GM19438 (cell line): Measurements from ENCODE around the gene DHX57.
"Not testable (repeated sequence)": the region's sequence is repeated elsewhere in the genome, so short reads cannot be mapped to it uniquely, and the experiment has no call there.

ENCODE experiments used
- ATAC-seq: cut with Tn5 transposase; IDR thresholded peaks from one replicate; pipeline ENCODE4 v1.9.1; 2021; ENCODE audit warnings: low read depth; ENCODE audit not compliant: unreplicated experiment

DHX57 gene

DNA sequence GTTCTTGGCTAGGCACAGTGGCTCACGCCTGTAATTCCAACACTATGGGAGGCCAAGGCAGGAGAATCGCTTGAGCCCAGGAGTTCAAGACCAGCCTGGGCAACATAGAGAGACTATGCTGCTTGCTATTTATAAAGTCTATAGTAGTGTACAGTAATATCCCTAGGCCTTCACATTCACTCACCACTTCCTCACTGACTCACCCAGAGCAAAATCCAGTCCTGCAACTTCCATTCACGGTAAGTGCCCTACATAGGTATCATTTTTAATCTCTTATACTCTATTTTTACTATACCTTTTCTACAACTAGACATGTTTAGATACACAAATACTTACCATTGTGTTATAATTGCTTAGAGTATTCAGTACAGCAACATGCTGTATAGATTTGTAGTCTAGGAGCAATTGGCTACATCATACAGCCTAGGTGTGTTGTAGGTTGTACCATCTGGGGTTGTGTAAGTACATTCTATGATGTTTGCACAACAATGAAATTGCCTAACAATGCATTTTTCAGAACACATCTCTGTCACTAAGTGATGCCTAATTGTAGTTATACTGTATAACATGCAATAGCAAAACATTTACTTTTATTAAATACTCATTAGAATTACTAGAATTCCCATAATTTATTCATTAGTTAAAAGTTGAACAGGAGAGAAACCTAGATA is 8.8 kb downstream of the DHX57 start:
- ATAC-seq: no peak

DNA sequence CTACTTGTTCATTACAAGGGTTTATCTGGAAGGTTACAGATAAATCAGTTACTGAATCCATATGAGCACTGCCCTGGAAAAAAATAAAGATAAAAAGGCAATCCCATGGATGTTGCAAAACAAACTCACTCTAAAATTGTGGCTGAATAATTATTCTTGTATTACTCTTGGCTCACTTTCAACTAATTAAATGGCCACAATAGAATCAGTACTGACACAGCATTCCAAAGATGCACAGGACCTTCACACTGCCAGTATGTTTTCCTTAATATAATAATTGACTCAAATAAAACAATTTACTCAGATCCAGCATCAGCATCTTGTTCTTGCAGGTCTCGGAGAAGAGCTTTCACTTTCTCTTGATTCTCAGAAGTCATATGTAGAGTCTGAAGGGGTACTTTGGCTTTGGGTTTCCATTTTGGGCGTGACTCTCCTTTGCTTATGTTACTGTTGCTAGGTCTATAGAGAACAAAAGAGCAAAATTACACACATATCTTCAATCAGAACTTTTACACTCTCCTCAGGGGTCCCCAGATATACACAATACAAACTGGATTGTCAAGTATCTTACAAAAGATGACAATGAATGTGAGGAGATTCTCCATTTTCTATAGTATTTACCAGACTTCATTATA is 12.6 kb downstream of the DHX57 start:
- no peak for ATAC-seq

DNA sequence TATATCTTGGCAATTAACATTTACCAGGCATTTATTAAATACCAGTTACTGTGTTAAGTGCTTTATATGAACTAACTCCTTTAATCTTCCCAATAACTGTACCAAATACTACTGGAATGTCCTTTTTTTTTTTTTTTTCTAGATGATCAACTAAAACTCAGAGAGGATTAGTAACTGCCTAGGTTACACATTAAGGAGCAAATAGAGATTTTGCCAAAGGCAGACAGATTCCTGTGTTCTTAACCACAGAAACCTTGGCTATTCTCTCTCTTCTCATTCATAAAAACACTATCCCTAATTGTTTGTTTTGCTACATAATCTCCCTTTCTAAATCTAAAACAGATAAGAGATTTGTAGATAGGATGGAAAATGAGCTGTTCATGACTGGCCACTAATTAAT is 13.3 kb downstream of the DHX57 start:
- ATAC-seq: no peak

DNA sequence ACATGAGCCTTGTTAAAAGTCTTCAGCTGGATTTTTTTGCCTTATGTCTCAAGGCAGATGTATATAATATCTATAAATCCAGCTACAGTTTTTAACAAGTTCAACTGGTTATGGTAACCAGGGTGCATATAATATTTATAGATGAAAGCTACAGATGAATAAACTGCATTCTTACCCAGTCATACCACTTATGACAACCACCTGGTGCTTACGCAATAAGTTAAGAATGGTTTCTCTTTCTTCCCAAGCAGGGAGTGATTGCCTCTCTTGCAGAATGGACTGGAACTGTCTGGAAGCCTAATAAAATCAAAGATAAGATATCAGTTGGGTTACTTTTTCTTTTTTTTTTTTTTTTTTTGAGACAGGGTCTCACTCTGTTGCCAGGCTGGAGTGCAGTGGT is 19.6 kb downstream of the DHX57 start:
- no peak for ATAC-seq

DNA sequence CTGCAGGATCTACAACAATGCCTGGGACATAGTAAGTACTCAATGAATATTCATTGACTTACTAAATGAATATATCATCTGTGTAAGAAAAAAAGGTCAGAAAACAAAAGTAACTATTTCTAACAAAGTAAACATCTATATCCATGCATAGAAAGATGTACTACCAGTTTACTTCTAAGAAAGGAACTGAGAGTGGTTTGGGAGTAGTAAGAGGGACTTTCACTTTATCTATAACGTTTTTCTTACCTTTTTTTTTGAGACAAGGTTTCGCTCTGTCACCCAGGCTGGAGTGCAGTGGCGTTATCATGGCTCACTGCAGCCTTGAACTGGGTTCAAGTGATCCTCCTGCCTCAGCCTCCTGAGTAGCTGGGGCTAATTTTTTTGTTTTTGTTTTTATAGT is 25.7 kb downstream of the DHX57 start:
- peak; percentile 99 for ATAC-seq

DNA sequence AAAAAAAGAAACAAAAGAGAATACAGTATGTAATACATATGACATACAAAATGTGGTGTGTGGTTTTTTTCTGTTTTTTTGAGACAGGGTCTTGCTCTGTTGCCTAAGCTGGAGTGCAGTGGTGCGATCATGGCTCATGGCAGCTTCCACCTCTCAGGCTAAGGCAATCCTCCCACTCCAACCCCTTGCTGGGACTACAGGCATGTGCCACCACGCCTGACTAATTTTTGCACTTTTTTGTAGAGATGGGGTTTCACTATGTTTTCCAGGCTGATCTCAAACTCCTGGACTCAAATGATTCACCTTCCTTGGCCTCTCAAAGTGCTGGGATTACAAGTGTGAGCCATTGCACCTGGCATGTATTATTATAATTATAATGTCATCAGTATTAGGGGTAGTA is 38.9 kb downstream of the DHX57 start:
- peak; percentile 14 for ATAC-seq

DNA sequence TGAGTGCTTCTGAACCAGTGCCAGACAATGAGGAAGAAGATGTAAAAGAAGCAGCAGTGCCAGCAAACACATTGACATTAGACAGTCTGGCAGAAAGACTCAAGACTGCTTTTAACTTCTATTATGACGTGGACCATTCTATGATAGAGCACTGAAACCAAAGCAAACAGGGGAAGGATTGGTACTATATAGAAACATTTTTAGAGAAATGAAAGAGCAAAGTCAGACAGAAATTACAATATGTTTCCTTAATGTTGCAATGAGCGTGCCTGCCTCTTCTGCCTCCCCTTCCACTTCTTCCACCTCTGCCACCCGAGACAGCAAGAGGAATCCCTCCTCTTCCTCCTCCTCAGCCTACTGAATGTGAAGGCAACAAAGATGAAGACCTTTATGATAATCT is 39.7 kb downstream of the DHX57 start:
- ATAC-seq: peak; percentile 68

DNA sequence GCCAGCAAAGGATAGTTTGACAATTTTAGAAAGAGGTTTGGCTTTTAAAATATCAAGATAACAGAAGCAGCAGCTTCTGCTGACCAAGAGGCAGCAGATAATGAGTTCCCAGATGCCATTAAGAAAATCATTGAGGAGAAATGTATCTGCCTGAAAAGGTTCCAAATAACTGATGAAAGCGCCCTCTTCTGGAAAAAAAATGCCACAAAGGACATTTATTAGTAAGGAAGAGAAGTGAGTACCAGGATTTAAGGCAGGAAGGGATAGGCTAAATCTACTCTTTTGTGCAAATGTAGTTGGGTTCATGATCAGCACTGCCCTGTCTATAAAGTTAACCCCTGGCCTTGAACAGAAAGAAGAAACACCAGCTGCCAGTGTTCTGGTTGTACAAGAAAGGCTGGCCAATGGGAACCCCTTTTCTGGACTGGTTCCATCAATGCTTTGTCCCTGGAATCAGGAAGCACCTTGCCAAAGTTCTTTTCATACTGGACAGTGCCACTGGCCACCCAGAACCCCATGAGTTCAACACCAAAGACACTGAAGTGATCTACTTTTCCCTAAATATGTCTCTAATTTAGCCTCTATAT is 40.6 kb downstream of the DHX57 start:
- ATAC-seq: no peak

DNA sequence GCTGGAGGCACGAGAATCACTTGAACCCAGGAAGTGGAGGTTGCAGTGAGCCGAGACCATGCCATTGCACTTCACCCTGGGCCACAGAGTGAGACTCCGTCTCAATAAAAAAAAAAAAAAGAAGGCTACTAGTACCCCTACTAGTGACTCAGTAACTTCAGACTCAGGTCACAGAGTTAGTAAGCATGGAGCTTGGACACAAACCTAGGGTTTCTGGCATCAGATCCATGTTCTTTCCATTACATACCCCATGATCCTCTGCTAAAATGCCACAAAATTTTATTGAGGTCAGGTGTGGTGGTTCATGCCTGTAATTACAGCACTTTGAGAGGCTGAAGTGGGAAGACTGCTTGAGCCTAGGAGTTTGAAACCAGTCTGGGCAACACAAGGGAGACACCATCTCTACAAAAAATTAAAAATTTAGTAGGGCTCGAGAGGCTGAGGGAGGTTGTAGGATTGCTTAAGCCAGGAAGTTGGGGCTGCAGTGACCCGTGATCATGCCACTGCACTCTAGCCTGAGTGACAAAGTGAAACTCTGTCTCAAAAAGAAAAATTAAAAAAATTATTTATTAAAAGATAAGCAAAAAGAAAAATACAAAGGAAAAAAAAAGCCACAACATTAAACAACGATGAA is 45.1 kb downstream of the DHX57 start:
- no peak for ATAC-seq

DNA sequence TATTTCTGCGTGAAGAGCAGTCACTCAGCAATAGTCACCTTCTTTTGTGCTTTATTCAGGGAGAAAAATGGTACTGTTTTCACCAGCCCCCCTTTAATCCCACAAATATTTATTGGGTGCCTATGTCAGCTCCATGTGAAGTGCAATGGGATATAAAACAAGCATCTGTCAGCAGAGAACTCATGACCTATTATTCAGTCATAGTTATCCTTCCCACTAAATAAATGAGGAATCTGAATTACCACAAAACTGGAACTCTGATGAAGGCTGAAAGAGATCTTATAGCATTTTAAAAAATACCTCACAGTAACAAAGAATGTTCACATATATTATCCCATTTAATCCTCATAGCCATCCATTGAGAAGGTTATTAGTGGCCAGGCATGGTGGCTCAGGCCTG is 45.8 kb downstream of the DHX57 start:
- no peak for ATAC-seq

DNA sequence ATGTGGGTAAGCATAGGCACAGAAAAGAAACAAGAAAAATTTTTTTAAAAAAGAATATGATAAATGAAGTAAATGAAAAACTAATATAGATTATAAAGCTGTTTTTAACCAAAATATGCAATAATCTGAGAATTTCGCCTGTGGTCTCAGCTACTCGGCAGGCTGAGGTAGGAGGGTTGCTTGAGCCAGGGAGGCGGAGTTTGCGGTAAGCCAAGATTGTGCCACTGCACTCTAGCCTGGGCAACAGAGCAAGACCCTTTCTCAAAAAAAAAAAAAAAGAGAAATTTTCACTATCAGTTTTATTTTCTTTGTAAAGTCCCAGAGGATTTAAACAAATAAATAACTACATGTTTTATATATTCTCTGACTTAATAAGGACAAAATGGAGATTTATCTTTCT is 47.3 kb downstream of the DHX57 start:
- no peak for ATAC-seq

DNA sequence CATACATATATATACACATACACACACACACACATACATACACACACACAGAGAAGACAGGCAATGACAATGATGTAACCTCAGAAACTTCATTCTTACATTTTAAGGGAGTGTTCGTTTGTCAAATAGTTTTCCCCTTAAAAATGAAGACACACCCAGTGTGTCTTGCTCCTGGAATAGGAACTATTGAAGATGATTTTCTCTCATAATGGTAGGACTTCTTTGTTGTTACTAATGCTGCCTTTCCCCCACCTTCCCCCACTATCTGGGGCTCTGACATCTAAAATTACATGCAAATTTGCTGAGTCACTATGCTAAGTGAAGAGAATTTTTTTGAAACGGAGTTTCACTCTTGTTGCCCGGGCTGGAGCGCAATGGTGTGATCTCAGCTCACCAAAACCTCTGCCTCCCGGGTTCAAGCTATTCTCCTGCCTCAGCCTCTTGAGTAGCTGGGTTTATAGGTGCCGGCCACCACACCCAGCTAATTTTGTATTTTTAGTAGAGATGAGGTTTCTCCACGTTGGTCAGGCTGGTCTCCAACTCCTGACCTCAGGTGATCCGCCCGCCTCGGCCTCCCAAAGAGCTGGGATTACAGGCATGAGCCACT is 48.1 kb downstream of the DHX57 start:
- not testable (repeated sequence) for ATAC-seq

DNA sequence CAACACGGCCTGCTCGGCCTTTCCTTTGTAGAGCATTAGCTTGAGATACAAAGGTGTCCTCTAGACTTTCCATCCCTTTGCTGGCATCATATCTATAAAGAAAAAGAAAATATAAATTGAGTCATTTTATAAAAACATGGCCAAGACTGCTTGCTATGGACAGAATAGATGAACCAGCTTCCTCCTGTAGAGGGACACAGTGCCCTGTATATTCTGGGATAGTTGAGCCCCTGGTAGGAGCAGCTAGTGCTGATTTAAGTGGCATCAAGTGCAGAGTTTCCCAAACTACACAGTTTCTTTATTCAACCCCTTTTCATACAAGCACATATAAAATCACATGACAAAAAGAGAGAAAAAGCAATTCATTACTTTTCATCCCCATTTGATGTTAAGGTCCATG is 49.8 kb downstream of the DHX57 start:
- no peak for ATAC-seq

DNA sequence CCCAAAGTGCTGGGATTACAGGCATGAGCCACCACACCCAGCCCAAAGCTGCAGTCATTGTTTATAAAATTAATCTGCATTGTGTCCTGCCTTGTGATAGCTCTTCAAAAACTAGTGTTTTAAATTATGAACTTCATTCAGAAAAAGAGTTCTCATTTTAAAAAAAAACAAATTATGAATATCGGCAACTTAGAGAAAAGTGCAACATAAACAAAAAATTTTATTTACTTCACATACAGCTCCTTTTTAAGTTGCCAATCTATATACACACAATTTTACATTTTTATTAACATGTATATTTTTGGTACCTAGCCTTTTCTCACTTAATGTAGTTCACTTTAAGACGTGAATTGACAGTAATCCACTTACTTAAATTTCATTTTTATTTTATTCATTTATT is 50.8 kb downstream of the DHX57 start:
- no peak for ATAC-seq

DNA sequence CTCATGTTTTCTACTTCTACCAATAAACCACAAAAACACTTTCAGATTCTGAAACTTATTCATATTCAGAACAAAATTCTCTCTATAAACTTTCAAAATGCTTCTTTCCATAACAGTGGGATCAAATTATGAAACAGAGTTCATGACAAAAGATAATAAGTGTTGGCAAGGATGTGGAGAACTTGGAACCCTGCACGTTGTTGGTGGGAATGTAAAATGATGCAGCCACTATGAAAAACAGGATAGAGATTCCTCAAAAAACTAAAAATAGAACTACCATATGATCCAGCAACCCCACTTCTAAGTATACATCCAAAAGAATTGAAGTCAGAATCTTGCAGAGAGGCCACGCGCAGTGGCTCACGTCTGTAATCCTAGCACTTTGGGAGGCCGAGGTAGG is 52.3 kb downstream of the DHX57 start:
- ATAC-seq: no peak

DNA sequence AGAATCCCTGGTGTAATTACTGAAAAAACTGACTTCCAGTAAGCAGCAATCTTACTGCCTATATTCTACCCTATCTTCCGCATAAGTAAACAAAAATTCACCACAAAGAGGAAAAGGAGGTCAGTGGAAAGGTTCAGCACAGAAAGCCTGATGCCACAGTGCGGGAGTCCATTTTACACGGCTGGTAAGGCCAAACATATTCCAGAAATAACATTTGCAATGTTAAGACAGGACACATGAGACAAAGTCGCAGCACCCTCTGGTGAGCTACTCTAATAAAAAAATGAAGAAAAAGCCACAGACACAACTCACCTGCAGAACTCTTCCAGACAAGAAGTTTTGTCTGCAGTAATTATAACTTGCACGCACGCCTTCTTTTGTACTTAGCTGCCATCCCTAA is 57.2 kb downstream of the DHX57 start:
- ATAC-seq: no peak

DNA sequence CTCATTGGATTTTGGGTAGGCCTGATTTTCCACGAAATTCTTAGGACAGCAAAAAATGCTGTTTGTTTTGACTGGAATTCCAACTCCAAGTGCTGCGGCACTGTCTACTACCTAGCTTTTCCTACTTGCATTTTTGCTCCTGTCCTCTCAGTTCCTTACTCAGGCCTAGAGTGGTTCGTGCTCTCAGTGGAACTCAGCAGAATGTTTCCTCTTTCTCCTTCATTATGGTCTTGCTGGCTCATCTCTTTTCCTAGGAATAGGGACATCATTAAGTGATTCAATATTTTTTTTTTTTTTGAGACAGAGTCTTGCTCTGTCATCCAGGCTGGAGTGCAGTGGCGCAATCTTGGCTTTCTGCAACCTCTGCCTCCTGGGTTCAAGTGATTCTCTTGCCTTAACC is 59.8 kb downstream of the DHX57 start:
- no peak for ATAC-seq

DNA sequence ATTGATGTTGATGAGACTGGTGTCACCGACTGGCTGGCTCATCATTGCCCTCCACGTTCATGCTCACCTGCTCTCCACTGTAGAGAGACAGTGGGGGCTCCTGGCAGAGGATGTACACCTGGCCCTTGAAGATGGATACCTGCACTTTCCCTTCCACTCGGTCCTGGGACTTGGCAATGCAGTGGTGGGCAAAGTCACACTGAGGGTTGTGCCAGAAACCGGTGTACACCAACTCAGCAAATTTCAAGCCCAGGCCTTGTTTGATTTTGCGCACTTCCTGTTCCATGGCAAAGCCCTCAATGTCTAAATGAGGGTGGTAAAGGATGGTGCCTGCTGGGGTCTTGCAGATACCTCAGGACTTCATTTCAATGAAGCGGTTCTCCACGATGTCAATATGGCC is 65.2 kb downstream of the DHX57 start:
- no peak for ATAC-seq

DNA sequence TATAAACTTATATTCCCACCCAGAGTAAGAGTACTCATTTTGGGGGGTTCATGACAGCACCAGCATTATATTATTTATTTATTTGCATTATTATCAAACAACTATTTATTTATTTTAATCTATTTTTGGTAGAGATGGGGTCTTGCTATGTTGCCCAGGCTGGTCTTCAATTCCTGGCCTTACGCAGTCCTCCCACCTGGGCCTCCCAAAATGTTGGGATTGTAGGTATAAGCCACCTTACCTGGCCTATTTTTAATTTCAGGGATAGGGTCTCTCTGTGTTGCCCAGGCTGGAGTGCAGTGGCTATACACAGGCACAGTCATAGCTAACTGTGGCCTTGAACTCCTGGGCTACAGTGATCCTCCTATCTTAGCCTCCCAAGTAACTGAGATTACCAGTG is 67.1 kb downstream of the DHX57 start:
- ATAC-seq: no peak

DNA sequence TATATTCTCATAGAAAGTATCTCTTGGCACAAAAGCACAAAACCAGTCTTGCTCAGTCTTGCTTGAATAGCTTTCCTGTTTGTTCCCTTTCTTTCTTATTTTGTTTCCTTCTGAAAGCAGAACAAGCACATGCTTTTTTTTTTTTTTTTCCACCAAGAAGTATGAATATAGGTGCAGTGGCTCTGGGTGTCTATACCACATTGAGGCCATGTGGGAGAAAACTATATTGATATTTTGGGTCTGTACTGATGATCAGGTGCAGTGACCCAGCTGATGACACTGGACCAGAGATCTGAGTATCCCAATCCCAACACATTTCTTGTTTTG is 69.0 kb downstream of the DHX57 start:
- no peak for ATAC-seq

DNA sequence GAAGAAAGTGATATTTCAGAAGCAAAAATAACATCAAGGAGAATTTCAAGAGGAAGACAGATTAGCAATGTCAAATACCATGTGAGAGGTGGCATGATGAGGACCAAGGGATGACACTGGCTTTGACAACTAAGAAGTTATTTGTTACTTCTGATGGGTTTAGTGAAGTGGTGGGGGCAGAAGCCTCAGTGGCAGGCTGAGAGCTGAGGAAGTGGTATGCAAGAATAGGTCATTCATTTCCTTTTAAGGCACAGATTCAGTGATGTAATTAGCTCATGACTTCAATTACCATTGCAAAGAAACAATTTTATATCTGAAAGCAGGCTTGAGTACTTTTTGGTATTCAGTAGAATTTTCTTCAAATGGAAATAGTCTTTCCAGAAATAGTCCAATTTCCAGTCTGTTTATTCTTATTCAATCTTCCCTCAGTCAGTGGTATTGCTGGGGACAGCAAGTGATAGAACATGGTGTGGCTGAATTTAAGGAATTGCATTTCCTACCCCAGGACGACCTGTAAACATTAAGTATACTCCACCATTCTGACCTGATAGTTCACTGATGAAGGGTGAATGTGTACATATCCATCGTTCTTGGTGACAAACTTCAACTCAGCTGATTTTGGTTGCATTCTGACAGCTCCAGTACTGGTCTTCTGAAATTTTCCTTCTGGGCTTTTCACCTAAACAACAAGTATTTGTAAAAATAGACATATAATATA is 69.6 kb downstream of the DHX57 start:
- no peak for ATAC-seq
